A549 (cell line): ENCODE data around the gene WWC1. TPM values are rescaled to one million over a fixed set of nuclear protein-coding genes. Genes with fewer than 3 reads are reported as not detected.

ENCODE experiments used
- ATAC-seq, 2 experiments: fragments of 200-7000 bp in 1 of 2; fragments of >200 bp in 1 of 2; cut with Nextera tagmentation in 1 of 2; cut with Tn5 transposase in 1 of 2; 3 replicates each; pipeline versions ENCODE4 v1.8.0 to v1.9.1; 2018 to 2020; ENCODE audit warnings: mild to moderate bottlenecking in 1 of 2, moderate library complexity in 1 of 2
- CTCF ChIA-PET: fragments of 300-600 bp; sonication (Branson Sonifier 250); formaldehyde crosslinking; extraction: SDS; loops from one replicate; lab custom pipeline; 2021; ENCODE audit warnings: antibody characterized with exemption, inconsistent platforms; lab: Yijun Ruan, JAX
- POLR2A ChIA-PET: fragments of 350-600 bp; formaldehyde crosslinking; extraction: SDS; loops from one replicate; lab custom pipeline; 2021; ENCODE audit warnings: antibody characterized with exemption, inconsistent platforms; lab: Yijun Ruan, JAX
- DNase-seq, 2 experiments: peaks; one replicate each; pipeline versions ENCODE4 v3.0.0 to v3.0.0-alpha.2; 2011 to 2016; ENCODE audit warnings: low read depth in 1 of 2, low spot score in 1 of 2
- FAIRE-seq: peaks from 2 replicates; lab custom pipeline; 2011; peaks lifted over from hg19 to GRCh38; lab: Jason Lieb, UNC
- H3K27ac ChIP-seq, 2 experiments: fragments of >200 bp; sonication (Bioruptor Twin); formaldehyde crosslinking; 3 replicates each; pipeline ENCODE4 v1.5.1; 2016 to 2017
- H3K4me1 ChIP-seq: fragments of >200 bp; sonication (Bioruptor Twin); formaldehyde crosslinking; 3 replicates; pipeline ENCODE4 v1.6.1; 2016
- H3K4me2 ChIP-seq: fragments of >200 bp; sonication (Bioruptor Twin); formaldehyde crosslinking; 3 replicates; pipeline ENCODE4 v1.6.1; 2016
- H3K4me3 ChIP-seq: fragments of >200 bp; sonication (Bioruptor Twin); formaldehyde crosslinking; 3 replicates; pipeline ENCODE4 v1.5.1; 2016
- H3K9me3 ChIP-seq: fragments of >200 bp; sonication (Bioruptor Twin); formaldehyde crosslinking; 3 replicates; pipeline ENCODE4 v1.6.1; 2016
- ATOH8 ChIP-seq: fragments of 250-450 bp; sonication (Bioruptor Pico); IDR thresholded peaks from 2 replicates; pipeline ENCODE4 v1.5.0; 2020; ENCODE audit warnings: low read depth, mild to moderate bottlenecking, moderate library complexity
- BCL3 ChIP-seq: fragments of >200 bp; sonication (Bioruptor Twin); formaldehyde crosslinking; IDR thresholded peaks from 3 replicates; pipeline ENCODE4 v1.6.1; 2016
- CBX2 ChIP-seq: fragments of 200-600 bp; sonication (generic); IDR thresholded peaks from 2 replicates; pipeline ENCODE4 v1.6.1; 2016; ENCODE audit warnings: low read depth, mild to moderate bottlenecking, borderline replicate concordance
- CEBPB ChIP-seq, 2 experiments: fragments of >200 bp in 1 of 2; sonication (Bioruptor Twin) in 1 of 2; formaldehyde crosslinking in 1 of 2; IDR thresholded peaks; 2 replicates each; pipeline ENCODE4 v1.6.1; 2012 to 2016
- CHD4 ChIP-seq: fragments of 200-600 bp; sonication (generic); IDR thresholded peaks from 2 replicates; pipeline ENCODE4 v1.6.1; 2016; ENCODE audit warnings: antibody characterized with exemption, mild to moderate bottlenecking, borderline replicate concordance
- EHMT2 ChIP-seq: fragments of 200-600 bp; sonication (generic); IDR thresholded peaks from 2 replicates; pipeline ENCODE4 v1.6.1; 2016; ENCODE audit warnings: antibody characterized with exemption, low read depth, mild to moderate bottlenecking, moderate library complexity
- ELK1 ChIP-seq: fragments of 150-350 bp; IDR thresholded peaks from 2 replicates; pipeline ENCODE4 v1.6.1; 2014; ENCODE audit warnings: low read depth, mild to moderate bottlenecking, low read length
- EP300 ChIP-seq, 2 experiments: fragments of >200 bp; sonication (Bioruptor Twin); formaldehyde crosslinking; IDR thresholded peaks; 2 replicates in 1 of 2; 3 replicates in 1 of 2; pipeline ENCODE4 v1.6.1; 2016 to 2017
- ESRRA ChIP-seq: fragments of 150-350 bp; IDR thresholded peaks from 2 replicates; pipeline ENCODE4 v1.6.1; 2014; ENCODE audit warnings: mild to moderate bottlenecking, low read length, borderline replicate concordance
- FOSB ChIP-seq: fragments of 250-450 bp; sonication (Bioruptor Pico); IDR thresholded peaks from 2 replicates; pipeline ENCODE4 v1.5.0; 2020; ENCODE audit warnings: mild to moderate bottlenecking, moderate library complexity
- GATA3 ChIP-seq: IDR thresholded peaks from 2 replicates; pipeline ENCODE4 v1.6.1; 2012; ENCODE audit warnings: borderline replicate concordance
- HDAC2 ChIP-seq: fragments of 200-600 bp; sonication (generic); IDR thresholded peaks from 2 replicates; pipeline ENCODE4 v1.6.1; 2016
- HES2 ChIP-seq: fragments of >200 bp; sonication (Bioruptor Twin); formaldehyde crosslinking; IDR thresholded peaks from 2 replicates; pipeline ENCODE4 v1.6.1; 2016
- HEYL ChIP-seq: fragments of 250-450 bp; sonication (Bioruptor Pico); IDR thresholded peaks from 2 replicates; pipeline ENCODE4 v1.8.0; 2021; ENCODE audit warnings: mild to moderate bottlenecking, moderate library complexity
- HMGXB4 ChIP-seq: fragments of 250-450 bp; sonication (Bioruptor Pico); IDR thresholded peaks from 2 replicates; pipeline ENCODE4 v1.5.0; 2021; ENCODE audit warnings: mild to moderate bottlenecking, moderate library complexity, borderline replicate concordance
- JUN ChIP-seq, 2 experiments: fragments of >200 bp; sonication (Bioruptor Twin); formaldehyde crosslinking; IDR thresholded peaks; 2 replicates in 1 of 2; 3 replicates in 1 of 2; pipeline ENCODE4 v1.6.1; 2016 to 2017
- JUNB ChIP-seq: fragments of >200 bp; sonication (Bioruptor Twin); formaldehyde crosslinking; IDR thresholded peaks from 2 replicates; pipeline ENCODE4 v1.6.1; 2016
- KDM1A ChIP-seq: fragments of 200-600 bp; sonication (generic); IDR thresholded peaks from 2 replicates; pipeline ENCODE4 v1.6.1; 2016; ENCODE audit warnings: low read depth, mild to moderate bottlenecking
- NR3C1 ChIP-seq: fragments of >200 bp; sonication (Bioruptor Twin); formaldehyde crosslinking; IDR thresholded peaks from 3 replicates; pipeline ENCODE4 v1.6.1; 2017
- POLR2A ChIP-seq: IDR thresholded peaks from 2 replicates; pipeline ENCODE4 v1.6.1; 2012; ENCODE audit warnings: mild to moderate bottlenecking, low read length
- RFX5 ChIP-seq: fragments of 450-650 bp; IDR thresholded peaks from 2 replicates; pipeline ENCODE4 v1.7.1; 2014; ENCODE audit warnings: antibody characterized with exemption, mild to moderate bottlenecking, moderate library complexity
- RNF2 ChIP-seq: fragments of 200-600 bp; sonication (generic); IDR thresholded peaks from 2 replicates; pipeline ENCODE4 v1.6.1; 2016; ENCODE audit warnings: low read depth, mild to moderate bottlenecking, antibody characterized with exemption, moderate library complexity, borderline replicate concordance
- SREBF2 ChIP-seq: fragments of 450-650 bp; IDR thresholded peaks from 2 replicates; pipeline ENCODE4 v1.6.1; 2014; ENCODE audit warnings: mild to moderate bottlenecking, moderate library complexity
- TFCP2L1 ChIP-seq: fragments of 250-450 bp; sonication (Bioruptor Pico); IDR thresholded peaks from 2 replicates; pipeline ENCODE4 v1.5.0; 2021; ENCODE audit warnings: mild to moderate bottlenecking
- USF2 ChIP-seq: fragments of 450-650 bp; IDR thresholded peaks from 2 replicates; pipeline ENCODE4 v1.6.1; 2014; ENCODE audit warnings: antibody characterized with exemption
- ZNF302 ChIP-seq: fragments of 250-450 bp; sonication (Bioruptor Pico); IDR thresholded peaks from 2 replicates; pipeline ENCODE4 v1.9.0; 2021; ENCODE audit warnings: inconsistent platforms, mild to moderate bottlenecking, moderate library complexity
- WGBS: methylation state at CpG from one replicate; pipeline ENCODE4 v1.1.6; 2017; ENCODE audit errors: missing lambda C conversion rate; 5-methylcytosine and 5-hydroxymethylcytosine counted together
- polyA plus RNA-seq, 4 experiments: library from polyadenylated mRNA; depleted of rRNA in 3 of 4; stranded (reverse); fragments of >200 nt; fragmentation: RNase III in 1 of 4; extraction: RNeasy Plus Mini Kit Qiagen cat#74134 plus additional on column Dnase treatment in 1 of 4; gene quantifications; 2 replicates in 3 of 4; 3 replicates in 1 of 4; pipeline ENCODE4 v1.2.3, GENCODE V29; 2011 to 2017

Gene WWC1
- polyA plus RNA-seq, 2 of the 4 experiments (the other 2 are of a cell fraction) = 88.5 to 98.1 TPM

- no peak for TF ChIP-seq HMGXB4 (CRISPR knock-in tag)
- no peak for TF ChIP-seq CEBPB (IDR thresholded peaks at IDR 0.05)
- no peak for TF ChIP-seq ATOH8
- no peak for TF ChIP-seq POLR2A
These were observed 35.6 kb downstream of the WWC1 start (continued) for GRCh38 chr5:168327019-168327421.

GRCh38 chr5:168327451-168327850, 36.0 kb downstream of the WWC1 start:
- FAIRE-seq (no peak), DNase-seq (no peak), ATAC-seq (no peak)
- WGBS = 85% methylated on average over 2 of the region's 2 CpGs
- ChIA-PET POLR2A (interaction anchor here (1.5 kb wide), 1 partner anchor 12 kb away, joined by 4 read pairs; no protein-coding TSS in a partner anchor), CTCF (interaction anchor here (0.5 to 5.4 kb wide), 10 partner anchors 9 to 58 kb away, joined by 3 to 24 read pairs (median 5); no protein-coding TSS in a partner anchor)
- H3K27ac ChIP-seq = peak overlapping the region; percentile 98 to 99
- no peaks in the 10 kb centered on the region for H3K9me3 ChIP-seq
- peaks cover 93% of the 10 kb centered on the region for H3K4me1 ChIP-seq
- H3K4me3 ChIP-seq = no peak overlapping the region
- peak overlapping the region; percentile 79 for H3K4me2 ChIP-seq
- TF ChIP-seq HES2 (no peak), RFX5 (no peak), FOSB (CRISPR knock-in tag) (no peak), USF2 (no peak), ELK1 (no peak), ZNF302 (CRISPR knock-in tag) (no peak), BCL3 (no peak), TFCP2L1 (CRISPR knock-in tag) (no peak), JUN (IDR thresholded peaks at IDR 0.05) (no peak), RNF2 (no peak), KDM1A (no peak), GATA3 (no peak), SREBF2 (no peak), POLR2A (no peak), HDAC2 (no peak), JUNB (no peak)

GRCh38 chr5:168327994-168328393, 36.5 kb downstream of the WWC1 start:
- Histone ChIP-seq H3K4me2 (peak overlapping the region; percentile 79), H3K9me3 (no peaks in the 10 kb centered on the region)
- TF ChIP-seq FOSB (CRISPR knock-in tag) (no peak), RNF2 (no peak), CHD4 (no peak), EP300 (IDR thresholded peaks at IDR 0.05) (no peak), HEYL (no peak), ESRRA (no peak), CBX2 (no peak), NR3C1 (no peak), EHMT2 (no peak)
- TF ChIP-seq, all 56 proteins: peak for 0
- ATAC-seq (no peak), DNase-seq (no peak), FAIRE-seq (no peak)
- Histone ChIP-seq H3K4me3 (no peak overlapping the region), H3K27ac (peak overlapping the region; percentile 98 to 99), H3K4me1 (peaks cover 98% of the 10 kb centered on the region)
- CTCF ChIA-PET = interaction anchor here (0.7 to 5.4 kb wide), 8 partner anchors 10 to 42 kb away, joined by 3 to 24 read pairs (median 4); partner anchors contain the start of gene WWC1
- WGBS = 66% methylated on average over 4 of the region's 4 CpGs
- POLR2A ChIA-PET = interaction anchor here (1.5 kb wide), 1 partner anchor 13 kb away, joined by 4 read pairs; no protein-coding TSS in a partner anchor
